ENCODE data around the gene FHL1.

Gene FHL1

DNA sequence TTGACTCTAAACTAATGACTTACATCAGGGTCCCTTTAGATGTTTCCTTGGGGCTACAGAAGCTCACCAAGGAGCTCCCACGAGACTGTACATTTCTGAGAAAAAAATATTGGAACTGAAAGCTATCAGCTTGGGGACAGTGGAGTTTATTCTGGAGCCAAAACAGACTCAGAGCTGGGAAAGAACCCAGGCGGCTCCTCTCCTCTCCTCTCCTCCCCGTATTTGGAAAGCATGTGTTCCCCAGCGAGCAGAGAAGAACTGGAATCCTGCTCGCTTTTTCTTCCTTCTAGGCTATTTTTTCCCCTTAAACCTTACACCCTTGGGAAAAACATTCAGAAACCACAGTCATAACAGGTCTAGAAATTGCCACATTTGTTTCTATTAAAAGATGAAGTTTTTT, 108.2 kb downstream of the FHL1 start:
- WGBS (ENCODE audit: extremely low coverage, insufficient coverage, insufficient read length), result no CpG with 5 or more reads among the region's 5 CpGs

DNA sequence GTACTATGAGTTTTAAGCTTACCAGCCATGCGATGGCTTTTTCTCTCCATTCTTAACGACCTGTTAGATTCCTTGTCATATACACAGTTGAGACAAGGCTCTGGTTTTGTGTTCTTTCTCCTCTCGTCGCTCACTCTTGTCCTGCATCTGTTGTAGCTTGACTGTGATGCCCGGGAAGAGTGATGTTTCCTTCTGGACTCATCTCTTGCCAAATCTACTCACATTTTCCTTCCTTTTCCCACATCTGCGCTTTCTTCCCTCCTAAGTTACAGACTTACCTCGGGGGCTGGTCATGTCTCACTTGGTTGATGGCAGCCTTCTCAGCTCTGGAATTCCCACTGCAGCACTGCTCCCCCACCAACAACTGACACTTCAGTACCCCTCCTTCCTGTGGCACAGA, 108.7 kb downstream of the FHL1 start:
- H3K27ac ChIP-seq (ENCODE audit: low read depth, low read length), result no peak overlapping the region
- no CpG with 5 or more reads among the region's 7 CpGs for WGBS (ENCODE audit: extremely low coverage, insufficient coverage, insufficient read length)
- no peak for DNase-seq
- H2BK12ac ChIP-seq (ENCODE audit: low read length), result no peak overlapping the region
- H2BK5ac ChIP-seq (ENCODE audit: low read depth, low read length, poor library complexity), result no peak overlapping the region
- H3K9ac ChIP-seq (ENCODE audit: low read length), result no peak overlapping the region
- no peaks in the 10 kb centered on the region for H3K79me2 ChIP-seq (ENCODE audit: control insufficient read depth, insufficient read depth, low read length, poor library complexity)
- no peak overlapping the region for H3K4me2 ChIP-seq (ENCODE audit: low read length)
- no peaks in the 10 kb centered on the region for H3K36me3 ChIP-seq (ENCODE audit: control insufficient read depth in 1 of 2, insufficient read depth in 2 of 2, low read length in 2 of 2)
- no peak overlapping the region for H2AK5ac ChIP-seq (ENCODE audit: low read length)
- no peak overlapping the region for H2BK120ac ChIP-seq (ENCODE audit: insufficient read depth, low read length, poor library complexity)
- H4K8ac ChIP-seq (ENCODE audit: low read depth, low read length), result no peak overlapping the region
- no peak overlapping the region for H3K4me3 ChIP-seq (ENCODE audit: low read depth, low read length)
- H3K4ac ChIP-seq (ENCODE audit: low read depth, low read length), result no peak overlapping the region
- no peaks in the 10 kb centered on the region for H3K79me1 ChIP-seq (ENCODE audit: low read length)
- no peak overlapping the region for H3K18ac ChIP-seq (ENCODE audit: low read length)
- H3K14ac ChIP-seq (ENCODE audit: low read length), result no peak overlapping the region
- H3K23ac ChIP-seq (ENCODE audit: low read length), result no peak overlapping the region
- H3K9me3 ChIP-seq (ENCODE audit: insufficient read depth, low read depth, low read length), result no peaks in the 10 kb centered on the region
- no peak overlapping the region for H4K12ac ChIP-seq (ENCODE audit: low read depth, low read length)
- H3K4me1 ChIP-seq (ENCODE audit: control insufficient read depth in 1 of 2, insufficient read depth in 2 of 2, low read length in 2 of 2), result no peaks in the 10 kb centered on the region
- H4K91ac ChIP-seq (ENCODE audit: low read depth, low read length), result no peak overlapping the region
- H2AFZ ChIP-seq (ENCODE audit: insufficient read depth, low read length, poor library complexity), result no peak overlapping the region
- H3K27me3 ChIP-seq (ENCODE audit: insufficient read depth, low read length), result no peaks in the 10 kb centered on the region

More for the DNA sequence above, 108.2 kb downstream of the FHL1 start:
- Histone ChIP-seq H3K9ac (ENCODE audit: low read length) (no peak overlapping the region), H2AK5ac (ENCODE audit: low read length) (no peak overlapping the region), H2AFZ (ENCODE audit: insufficient read depth, low read length, poor library complexity) (no peak overlapping the region), H3K9me3 (ENCODE audit: insufficient read depth, low read depth, low read length) (no peaks in the 10 kb centered on the region), H3K4me2 (ENCODE audit: low read length) (no peak overlapping the region), H4K12ac (ENCODE audit: low read depth, low read length) (no peak overlapping the region), H3K4me1 (ENCODE audit: control insufficient read depth in 1 of 2, insufficient read depth in 2 of 2, low read length in 2 of 2) (no peaks in the 10 kb centered on the region), H3K27ac (ENCODE audit: low read depth, low read length) (no peak overlapping the region), H4K91ac (ENCODE audit: low read depth, low read length) (no peak overlapping the region), H3K14ac (ENCODE audit: low read length) (no peak overlapping the region), H3K18ac (ENCODE audit: low read length) (no peak overlapping the region), H3K27me3 (ENCODE audit: insufficient read depth, low read length) (no peaks in the 10 kb centered on the region), H3K36me3 (ENCODE audit: control insufficient read depth in 1 of 2, insufficient read depth in 2 of 2, low read length in 2 of 2) (no peaks in the 10 kb centered on the region), H2BK120ac (ENCODE audit: insufficient read depth, low read length, poor library complexity) (no peak overlapping the region), H2BK5ac (ENCODE audit: low read depth, low read length, poor library complexity) (no peak overlapping the region), H3K4ac (ENCODE audit: low read depth, low read length) (no peak overlapping the region), H3K4me3 (ENCODE audit: low read depth, low read length) (no peak overlapping the region), H3K79me2 (ENCODE audit: control insufficient read depth, insufficient read depth, low read length, poor library complexity) (no peaks in the 10 kb centered on the region), H2BK12ac (ENCODE audit: low read length) (no peak overlapping the region), H4K8ac (ENCODE audit: low read depth, low read length) (no peak overlapping the region), H3K23ac (ENCODE audit: low read length) (no peak overlapping the region), H3K79me1 (ENCODE audit: low read length) (no peaks in the 10 kb centered on the region)
- no peak for DNase-seq

DNA sequence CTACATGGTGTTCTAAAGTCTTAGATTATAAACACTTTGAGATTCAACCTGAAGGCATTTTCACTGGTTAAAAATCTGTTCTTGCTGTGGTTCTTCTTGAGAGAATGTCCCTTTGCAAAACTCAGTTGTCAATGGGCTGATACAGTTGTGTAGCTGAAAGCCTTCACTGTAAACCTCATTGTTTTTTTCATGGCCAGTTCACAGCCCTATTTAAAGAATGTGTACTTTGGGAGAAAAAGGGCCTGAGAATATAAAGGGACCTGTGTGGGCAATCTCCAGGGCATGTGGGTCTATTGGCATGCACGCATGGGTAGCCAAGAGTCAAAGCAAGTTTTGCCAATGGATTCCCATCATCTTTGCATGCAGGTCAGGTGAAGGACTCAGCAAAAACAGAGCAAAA, 111.6 kb downstream of the FHL1 start:
- no peaks in the 10 kb centered on the region for H3K79me2 ChIP-seq (ENCODE audit: control insufficient read depth, insufficient read depth, low read length, poor library complexity)
- H3K36me3 ChIP-seq (ENCODE audit: control insufficient read depth in 1 of 2, insufficient read depth in 2 of 2, low read length in 2 of 2), result no peaks in the 10 kb centered on the region
- no peaks in the 10 kb centered on the region for H3K9me3 ChIP-seq (ENCODE audit: insufficient read depth, low read depth, low read length)
- H3K14ac ChIP-seq (ENCODE audit: low read length), result no peak overlapping the region
- no peak overlapping the region for H3K4me2 ChIP-seq (ENCODE audit: low read length)
- H3K4ac ChIP-seq (ENCODE audit: low read depth, low read length), result no peak overlapping the region
- H3K27ac ChIP-seq (ENCODE audit: low read depth, low read length), result no peak overlapping the region
- H2BK120ac ChIP-seq (ENCODE audit: insufficient read depth, low read length, poor library complexity), result no peak overlapping the region
- no peak overlapping the region for H3K4me3 ChIP-seq (ENCODE audit: low read depth, low read length)
- H4K8ac ChIP-seq (ENCODE audit: low read depth, low read length), result no peak overlapping the region
- H3K4me1 ChIP-seq (ENCODE audit: control insufficient read depth in 1 of 2, insufficient read depth in 2 of 2, low read length in 2 of 2), result no peaks in the 10 kb centered on the region
- H3K79me1 ChIP-seq (ENCODE audit: low read length), result no peaks in the 10 kb centered on the region
- no peak for DNase-seq
- no peak overlapping the region for H2AFZ ChIP-seq (ENCODE audit: insufficient read depth, low read length, poor library complexity)
- no peak overlapping the region for H3K9ac ChIP-seq (ENCODE audit: low read length)
- no peak overlapping the region for H3K23ac ChIP-seq (ENCODE audit: low read length)
- H4K12ac ChIP-seq (ENCODE audit: low read depth, low read length), result no peak overlapping the region
- H4K91ac ChIP-seq (ENCODE audit: low read depth, low read length), result no peak overlapping the region
- H2BK12ac ChIP-seq (ENCODE audit: low read length), result no peak overlapping the region
- H2AK5ac ChIP-seq (ENCODE audit: low read length), result no peak overlapping the region
- H3K18ac ChIP-seq (ENCODE audit: low read length), result no peak overlapping the region
- no CpG with 5 or more reads among the region's 1 CpG for WGBS (ENCODE audit: extremely low coverage, insufficient coverage, insufficient read length)
- H3K27me3 ChIP-seq (ENCODE audit: insufficient read depth, low read length), result no peaks in the 10 kb centered on the region
- no peak overlapping the region for H2BK5ac ChIP-seq (ENCODE audit: low read depth, low read length, poor library complexity)

DNA sequence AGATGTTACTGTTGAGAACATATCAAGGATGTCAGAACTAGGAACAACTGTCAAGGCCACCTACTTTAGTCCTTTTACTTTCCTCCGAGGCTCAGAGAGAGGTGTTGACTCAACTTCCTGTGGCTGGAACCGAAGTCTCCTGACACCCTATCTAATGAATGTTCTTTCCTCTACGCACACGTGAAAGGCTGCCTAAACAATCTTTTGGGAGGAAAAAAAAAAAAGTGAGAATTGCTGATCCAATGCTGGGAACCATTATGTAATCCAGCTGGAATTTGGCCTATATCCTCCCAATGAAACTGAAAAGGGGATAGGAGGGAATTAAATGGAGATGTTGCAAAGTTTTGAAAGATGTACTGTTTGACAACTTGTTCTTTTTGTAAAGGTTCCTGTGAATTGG, 112.2 kb downstream of the FHL1 start:
- H3K4me3 ChIP-seq (ENCODE audit: low read depth, low read length), result no peak overlapping the region
- no CpG with 5 or more reads among the region's 4 CpGs for WGBS (ENCODE audit: extremely low coverage, insufficient coverage, insufficient read length)
- no peak overlapping the region for H4K8ac ChIP-seq (ENCODE audit: low read depth, low read length)
- H2BK5ac ChIP-seq (ENCODE audit: low read depth, low read length, poor library complexity), result no peak overlapping the region
- H2AK5ac ChIP-seq (ENCODE audit: low read length), result no peak overlapping the region
- H2BK120ac ChIP-seq (ENCODE audit: insufficient read depth, low read length, poor library complexity), result no peak overlapping the region
- no peak overlapping the region for H3K23ac ChIP-seq (ENCODE audit: low read length)
- no peak overlapping the region for H4K91ac ChIP-seq (ENCODE audit: low read depth, low read length)
- H3K9me3 ChIP-seq (ENCODE audit: insufficient read depth, low read depth, low read length), result no peaks in the 10 kb centered on the region
- H3K79me1 ChIP-seq (ENCODE audit: low read length), result no peaks in the 10 kb centered on the region
- H2AFZ ChIP-seq (ENCODE audit: insufficient read depth, low read length, poor library complexity), result no peak overlapping the region
- H3K4ac ChIP-seq (ENCODE audit: low read depth, low read length), result no peak overlapping the region
- H3K27ac ChIP-seq (ENCODE audit: low read depth, low read length), result no peak overlapping the region
- H4K12ac ChIP-seq (ENCODE audit: low read depth, low read length), result no peak overlapping the region
- no peak overlapping the region for H3K14ac ChIP-seq (ENCODE audit: low read length)
- H3K4me1 ChIP-seq (ENCODE audit: control insufficient read depth in 1 of 2, insufficient read depth in 2 of 2, low read length in 2 of 2), result no peaks in the 10 kb centered on the region
- no peak overlapping the region for H3K4me2 ChIP-seq (ENCODE audit: low read length)
- no peaks in the 10 kb centered on the region for H3K79me2 ChIP-seq (ENCODE audit: control insufficient read depth, insufficient read depth, low read length, poor library complexity)
- no peak overlapping the region for H3K9ac ChIP-seq (ENCODE audit: low read length)
- no peaks in the 10 kb centered on the region for H3K36me3 ChIP-seq (ENCODE audit: control insufficient read depth in 1 of 2, insufficient read depth in 2 of 2, low read length in 2 of 2)
- no peak for DNase-seq
- no peak overlapping the region for H2BK12ac ChIP-seq (ENCODE audit: low read length)
- H3K18ac ChIP-seq (ENCODE audit: low read length), result no peak overlapping the region
- no peaks in the 10 kb centered on the region for H3K27me3 ChIP-seq (ENCODE audit: insufficient read depth, low read length)

Data from trophoblast cell (in vitro differentiated cells and primary cell).